Measurements from ENCODE around the gene SLK. TPM values are rescaled to one million over a fixed set of nuclear protein-coding genes. Genes with fewer than 3 reads are reported as not detected.

Gene SLK
- polyA plus RNA-seq, 1 of the 3 experiments (the other 2 are of a cell fraction): 4.0 TPM

GRCh38 chr10:104059364-104059763 lies 92.4 kb downstream of the SLK start:
- Histone ChIP-seq H4K20me1 (ENCODE audit: insufficient read depth) (no peaks in the 10 kb centered on the region), H3K27me3 (ENCODE audit: insufficient read depth) (no peaks in the 10 kb centered on the region), H3K4me2 (no peak overlapping the region), H3K9me3 (no peaks in the 10 kb centered on the region), H3K79me2 (ENCODE audit: insufficient read depth) (no peaks in the 10 kb centered on the region), H3K36me3 (replicated peaks in 1 of 2; ENCODE audit: control insufficient read depth in 1 of 2, insufficient read depth in 2 of 2, low read length in 1 of 2) (no peaks in the 10 kb centered on the region), H3K4me1 (ENCODE audit: control insufficient read depth in 1 of 2, insufficient read depth in 2 of 2, low read depth in 1 of 2, low read length in 1 of 2) (peaks cover 0 to 8% of the 10 kb centered on the region in 2 experiments; a peak in 1 of 4 replicates), H2AFZ (ENCODE audit: low read depth) (no peak overlapping the region), H3K4me3 (ENCODE audit: low read depth in 2 of 2, low read length in 1 of 2) (no peak overlapping the region), H3K27ac (ENCODE audit: low read depth in 2 of 2, low read length in 1 of 2) (no peak overlapping the region), H3F3A (replicated peaks; ENCODE audit: insufficient read depth) (peaks cover 4% of the 10 kb centered on the region), H3K9ac (no peak overlapping the region), H3K9me2 (no peaks in the 10 kb centered on the region)
- whole genome bisulfite sequencing (ENCODE audit: low lambda C conversion rate): 77% methylated on average over 3 of the region's 4 CpGs
- ChIA-PET CTCF (interaction anchor here (0.9 to 1.2 kb wide), 3 partner anchors 14 to 88 kb away, joined by 3 read pairs; no protein-coding TSS in a partner anchor), POLR2A (interaction anchor here (1.5 kb wide), 1 partner anchor 62 kb away, joined by 4 read pairs; no protein-coding TSS in a partner anchor)
- no peak for TF ChIP-seq CHD2 (IDR thresholded peaks at IDR 0.05; ENCODE audit: low read length, partially characterized antibody)
- no peak for TF ChIP-seq RXRA (IDR thresholded peaks at IDR 0.05; ENCODE audit: borderline replicate concordance, low read depth)
- TF ChIP-seq NRF1 (IDR thresholded peaks at IDR 0.05; ENCODE audit: low read depth, low read length): no peak
- TF ChIP-seq JUND (IDR thresholded peaks at IDR 0.05): no peak
- no peak for DNase-seq

GRCh38 chr10:104061196-104061595 lies 94.3 kb downstream of the SLK start:
- Histone ChIP-seq H3K79me2 (ENCODE audit: insufficient read depth) (no peaks in the 10 kb centered on the region), H3K9me3 (no peaks in the 10 kb centered on the region), H3K4me3 (ENCODE audit: low read depth in 2 of 2, low read length in 1 of 2) (no peak overlapping the region), H4K20me1 (ENCODE audit: insufficient read depth) (no peaks in the 10 kb centered on the region), H3K36me3 (replicated peaks in 1 of 2; ENCODE audit: control insufficient read depth in 1 of 2, insufficient read depth in 2 of 2, low read length in 1 of 2) (no peaks in the 10 kb centered on the region), H3F3A (replicated peaks; ENCODE audit: insufficient read depth) (no peaks in the 10 kb centered on the region), H3K4me2 (no peak overlapping the region), H3K9me2 (no peaks in the 10 kb centered on the region), H3K9ac (no peak overlapping the region), H3K27ac (ENCODE audit: low read depth in 2 of 2, low read length in 1 of 2) (no peak overlapping the region), H3K27me3 (ENCODE audit: insufficient read depth) (no peaks in the 10 kb centered on the region), H3K4me1 (ENCODE audit: control insufficient read depth in 1 of 2, insufficient read depth in 2 of 2, low read depth in 1 of 2, low read length in 1 of 2) (no peaks in the 10 kb centered on the region), H2AFZ (ENCODE audit: low read depth) (no peak overlapping the region)
- POLR2A ChIA-PET: no interaction called here
- CTCF ChIA-PET: interaction anchor here (1.5 to 1.6 kb wide), 2 partner anchors 11 to 293 kb away, joined by 3 to 4 read pairs; partner anchors contain the start of gene CFAP58
- WGBS (ENCODE audit: low lambda C conversion rate): 84% methylated on average over 6 of the region's 6 CpGs
- no peak for TF ChIP-seq GABPA (IDR thresholded peaks at IDR 0.05; ENCODE audit: low read depth)
- TF ChIP-seq FOSL2 (IDR thresholded peaks at IDR 0.05; ENCODE audit: borderline replicate concordance, low read depth): no peak
- no peak for TF ChIP-seq SIN3A (IDR thresholded peaks at IDR 0.05; ENCODE audit: borderline replicate concordance, low read depth, low read length)
- TF ChIP-seq JUND (IDR thresholded peaks at IDR 0.05): no peak
- no peak for TF ChIP-seq GATA2 (CRISPR knock-in tag; IDR thresholded peaks at IDR 0.05)
- TF ChIP-seq RFX5 (IDR thresholded peaks at IDR 0.05; ENCODE audit: low read length): no peak
- TF ChIP-seq TAF1 (IDR thresholded peaks at IDR 0.05; ENCODE audit: borderline replicate concordance, low read depth, low read length): no peak
- TF ChIP-seq USF1 (IDR thresholded peaks at IDR 0.05; ENCODE audit: borderline replicate concordance, low read depth): no peak
- no peak for TF ChIP-seq IRF3 (IDR thresholded peaks at IDR 0.05; ENCODE audit: low read depth, low read length)
- no peak for TF ChIP-seq NRF1 (IDR thresholded peaks at IDR 0.05; ENCODE audit: low read depth, low read length)
- no peak for TF ChIP-seq REST (IDR thresholded peaks at IDR 0.05; ENCODE audit: low read depth, low read length)
- TF ChIP-seq FOXM1 (IDR thresholded peaks at IDR 0.05; ENCODE audit: low read depth): no peak
- no peak for TF ChIP-seq USF2 (IDR thresholded peaks at IDR 0.05; ENCODE audit: borderline replicate concordance, low read depth, low read length)
- TF ChIP-seq EZH2phosphoT487 (IDR thresholded peaks at IDR 0.05; ENCODE audit: borderline replicate concordance, low read depth): no peak
- no peak for TF ChIP-seq RAD21 (IDR thresholded peaks at IDR 0.05; ENCODE audit: low read length)
- no peak for TF ChIP-seq FOXJ3 (CRISPR knock-in tag; IDR thresholded peaks at IDR 0.05)
- no peak for DNase-seq
